Activated T-cell treated with anti-CD3 and anti-CD28 coated beads for 48 hours (primary cell): Measurements from ENCODE around the gene GTF2H2.
"Not testable (repeated sequence)": the region's sequence is repeated elsewhere in the genome, so short reads cannot be mapped to it uniquely, and the experiment has no call there.

ENCODE experiments used
- DNase-seq: peaks from one replicate; pipeline ENCODE4 v3.0.0-alpha.2; 2020; ENCODE audit warnings: low read depth

GTF2H2 gene

DNA sequence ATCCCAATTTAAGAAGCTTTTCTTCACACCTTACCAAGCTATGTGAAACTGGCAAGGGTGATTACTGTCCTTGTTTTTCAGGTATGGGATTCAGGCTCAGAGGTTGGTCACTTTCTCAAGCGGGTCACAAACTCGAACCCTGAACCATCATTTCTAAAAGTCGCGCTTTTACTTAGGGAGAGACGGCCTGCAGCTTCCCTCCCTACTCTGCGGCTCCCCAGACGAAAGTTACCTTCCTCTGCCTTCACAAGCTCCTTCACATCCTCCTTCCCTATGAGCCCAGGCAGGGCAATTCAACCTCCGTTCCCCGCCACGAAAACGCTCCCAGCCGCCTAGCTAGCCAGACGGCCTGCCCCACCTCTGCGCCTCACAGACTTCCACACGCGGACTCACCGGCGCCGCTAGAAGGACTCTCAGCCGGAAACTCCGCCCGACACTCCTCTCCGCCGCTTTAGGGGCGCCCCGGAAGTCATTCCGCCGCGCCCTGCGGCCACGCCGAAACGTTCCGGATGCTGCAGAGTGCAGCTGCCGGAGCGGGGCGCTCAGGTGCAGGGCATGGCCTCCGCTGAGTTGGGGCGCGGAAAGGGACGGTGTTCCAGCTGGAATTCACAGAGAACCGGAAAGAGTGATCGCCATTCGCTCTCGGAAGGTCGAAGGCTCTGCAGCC is at the start of gene GTF2H2:
Gene GTF2H2, minus strand, starts transcription at position 415 of the 667 bp plus-strand sequence. CDS start 4,913 bp downstream, outside the sequence.
- DNase-seq = not testable (repeated sequence)

DNA sequence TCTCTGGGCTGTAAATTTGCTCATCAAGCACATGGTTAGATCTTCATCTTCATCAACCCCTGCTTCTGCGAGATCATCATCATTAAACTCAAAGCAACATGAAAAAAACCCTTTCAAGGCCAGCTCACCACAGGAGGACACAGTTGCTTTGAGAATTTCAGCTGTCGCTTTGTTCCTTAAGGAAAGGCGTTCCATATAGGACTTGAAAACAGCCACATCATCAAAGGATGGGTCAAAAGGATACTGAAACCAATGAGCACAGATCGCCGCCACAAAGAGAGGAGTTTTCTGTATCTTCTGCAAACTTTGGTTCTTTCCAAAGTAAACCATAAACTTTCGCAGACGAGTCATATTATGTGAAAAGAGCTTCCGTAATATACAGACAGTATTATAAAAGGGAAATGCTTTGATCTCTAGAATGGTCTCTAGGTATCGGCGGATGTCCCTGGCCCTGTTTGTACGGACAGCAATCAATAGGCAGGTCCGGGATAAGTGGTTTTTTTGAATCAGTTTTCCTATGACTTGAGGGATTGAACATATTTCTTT is 42.3 kb upstream of the GTF2H2 start:
- DNase-seq = not testable (repeated sequence)

DNA sequence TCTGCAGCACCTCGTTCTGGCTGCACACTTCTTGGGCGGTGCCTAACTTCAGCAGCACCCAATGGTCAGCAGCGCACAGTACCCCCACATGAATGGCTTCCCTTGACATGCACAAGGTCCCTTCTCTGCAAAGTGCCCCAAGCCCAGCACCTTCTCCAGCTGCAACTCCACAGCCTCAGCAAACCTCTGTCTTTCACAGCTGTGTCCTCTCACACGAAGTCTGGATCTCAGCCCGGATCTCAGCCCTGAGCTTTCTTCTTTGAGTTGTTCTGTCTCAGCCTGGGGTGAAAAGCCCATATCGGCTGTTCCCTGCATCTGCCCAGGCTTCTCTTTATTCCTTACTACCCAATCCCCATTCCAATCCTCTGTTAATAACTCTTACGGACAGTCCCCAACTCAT is 32.5 kb upstream of the GTF2H2 start:
- not testable (repeated sequence) for DNase-seq

DNA sequence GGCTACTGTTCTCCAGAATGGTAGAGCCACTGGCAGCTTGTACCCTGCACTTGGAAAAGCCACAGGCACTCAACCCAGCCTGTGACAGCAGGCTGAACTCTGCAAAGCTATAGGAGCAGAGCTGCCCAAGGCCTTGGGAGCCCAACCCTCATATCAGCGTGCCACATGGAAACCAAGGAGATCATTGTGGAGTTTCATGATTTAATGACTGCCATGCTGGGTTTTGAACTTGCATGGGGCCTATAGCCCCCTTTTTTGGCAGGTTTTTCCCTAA is 30.4 kb upstream of the GTF2H2 start:
- not testable (repeated sequence) for DNase-seq

DNA sequence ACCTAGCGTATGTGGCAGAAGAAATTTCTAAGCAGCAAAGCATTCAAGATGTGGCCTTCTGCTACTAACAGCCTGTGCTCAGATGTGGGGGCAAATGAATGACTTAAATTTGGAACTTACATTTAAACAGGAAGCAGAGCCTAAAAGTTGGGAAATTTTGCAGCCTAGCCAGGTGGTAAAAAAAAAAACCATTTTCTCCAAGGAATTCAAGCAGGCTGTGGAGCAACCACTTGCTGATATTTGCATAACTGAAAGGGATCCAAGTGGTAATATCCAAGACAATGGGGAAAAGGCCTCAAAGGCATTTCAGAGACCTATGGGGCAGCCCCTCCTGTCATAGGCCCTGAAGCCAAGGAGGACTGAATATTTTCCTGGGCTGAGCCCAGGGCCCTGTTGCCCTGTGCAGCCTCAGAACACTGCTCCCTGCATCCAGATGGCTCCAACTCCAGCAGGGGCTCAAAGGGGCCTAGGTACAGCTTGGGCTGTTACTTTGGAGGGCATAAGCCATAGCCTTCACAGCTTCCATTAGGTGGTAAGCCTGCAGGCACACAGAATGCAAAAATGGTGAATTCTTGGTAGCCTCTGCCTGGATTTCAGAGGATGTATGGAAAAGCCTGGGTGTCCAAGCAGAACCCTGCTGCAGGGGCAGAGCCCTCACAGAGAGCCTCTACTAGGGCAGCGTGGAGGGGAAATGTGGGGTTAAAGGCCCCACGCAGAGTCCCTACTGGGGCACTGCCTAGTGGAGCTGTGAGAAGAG is 29.9 kb upstream of the GTF2H2 start:
- DNase-seq = not testable (repeated sequence)

DNA sequence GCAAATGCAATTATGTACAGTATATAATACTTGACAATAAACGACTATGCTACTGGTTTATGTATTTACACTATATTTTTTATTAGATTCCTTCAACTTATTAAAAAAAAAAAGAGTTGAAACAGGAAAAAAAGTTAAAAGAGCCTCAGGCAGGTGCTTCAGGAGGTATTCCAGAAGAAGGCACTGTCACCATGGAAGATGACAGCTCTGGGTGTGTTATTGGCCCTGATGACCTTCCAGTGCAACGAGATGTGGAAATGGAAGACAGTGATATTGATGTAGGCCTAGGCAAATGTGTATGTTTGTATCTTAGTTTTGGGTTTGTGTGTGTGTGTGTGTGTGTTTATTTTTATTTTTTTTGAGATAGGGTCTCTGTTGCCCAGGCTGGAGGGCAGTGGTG is 22.3 kb upstream of the GTF2H2 start:
- DNase-seq = not testable (repeated sequence)

DNA sequence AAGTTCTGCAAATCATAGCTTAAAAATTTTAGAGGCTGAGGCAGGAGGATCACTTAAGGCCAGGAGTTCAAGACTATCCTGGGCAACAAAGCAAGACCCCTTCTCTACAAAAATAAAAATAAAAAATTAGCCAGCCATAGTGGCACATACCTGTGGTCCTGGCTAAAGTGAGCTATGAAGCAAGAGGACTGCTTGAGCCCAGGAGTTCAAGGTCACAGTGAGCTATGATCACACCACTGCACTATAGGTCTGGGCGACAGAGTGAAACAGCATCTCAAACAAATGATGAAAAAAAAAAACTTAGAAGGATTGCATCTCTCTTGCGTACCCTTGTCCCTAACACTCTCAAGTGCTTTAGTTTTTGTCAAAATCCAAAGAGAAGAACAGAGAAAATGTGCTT is 21.3 kb upstream of the GTF2H2 start:
- not testable (repeated sequence) for DNase-seq

DNA sequence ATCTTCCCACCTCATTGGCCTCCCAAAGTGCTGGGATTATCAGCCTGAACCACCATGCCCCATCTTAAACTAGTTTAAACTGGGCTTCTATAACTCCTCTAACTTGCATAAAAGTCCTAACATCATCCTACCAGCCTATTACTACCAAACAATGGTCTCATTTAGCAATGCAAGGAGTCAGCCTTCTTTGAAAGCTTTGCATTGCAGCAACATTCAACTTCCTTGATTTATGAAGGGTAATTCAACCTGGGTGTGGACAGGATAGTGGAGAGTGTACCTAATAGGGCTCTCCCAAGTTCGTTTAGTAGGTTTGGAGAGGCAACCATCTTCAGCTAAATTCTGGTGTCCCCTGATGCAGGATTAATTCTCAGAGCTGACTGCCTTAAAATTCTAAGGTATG is 18.7 kb upstream of the GTF2H2 start:
- not testable (repeated sequence) for DNase-seq

DNA sequence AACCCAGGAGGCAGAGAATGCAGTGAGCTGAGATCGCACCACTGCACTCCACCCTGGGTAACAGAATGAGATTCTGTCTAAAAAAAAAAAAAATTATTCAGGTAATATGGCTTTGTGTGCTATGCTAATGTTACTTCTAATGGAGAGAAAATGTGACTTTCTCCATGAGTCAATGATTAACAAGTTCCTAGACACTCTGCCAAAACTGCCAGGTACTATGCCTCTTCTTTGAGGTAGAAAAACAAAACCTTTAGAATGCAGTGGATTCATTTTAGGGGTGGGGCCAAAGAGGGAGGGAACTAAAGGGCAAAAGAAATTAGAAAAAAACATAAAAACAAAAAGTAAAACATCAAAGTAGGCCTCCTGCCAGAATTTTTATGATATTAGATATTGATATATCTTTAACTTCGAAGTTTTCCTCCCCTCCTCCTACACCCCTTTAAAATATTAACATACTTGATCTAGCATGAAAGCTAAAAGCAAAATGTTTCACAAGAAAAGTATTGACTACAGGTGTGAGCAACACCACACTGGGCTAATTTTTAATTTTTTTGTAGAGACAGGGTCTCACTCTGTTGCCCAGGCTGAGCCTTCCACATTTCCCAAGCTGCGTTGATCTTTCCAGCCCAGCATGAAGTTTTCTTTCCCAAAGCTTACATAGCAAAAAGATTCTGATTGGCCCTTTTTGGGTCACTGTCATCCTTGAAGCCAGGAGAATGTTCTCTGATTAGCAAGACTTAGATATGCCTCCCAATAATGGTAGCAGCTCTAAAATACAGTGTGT is 17.0 kb upstream of the GTF2H2 start:
- not testable (repeated sequence) for DNase-seq

DNA sequence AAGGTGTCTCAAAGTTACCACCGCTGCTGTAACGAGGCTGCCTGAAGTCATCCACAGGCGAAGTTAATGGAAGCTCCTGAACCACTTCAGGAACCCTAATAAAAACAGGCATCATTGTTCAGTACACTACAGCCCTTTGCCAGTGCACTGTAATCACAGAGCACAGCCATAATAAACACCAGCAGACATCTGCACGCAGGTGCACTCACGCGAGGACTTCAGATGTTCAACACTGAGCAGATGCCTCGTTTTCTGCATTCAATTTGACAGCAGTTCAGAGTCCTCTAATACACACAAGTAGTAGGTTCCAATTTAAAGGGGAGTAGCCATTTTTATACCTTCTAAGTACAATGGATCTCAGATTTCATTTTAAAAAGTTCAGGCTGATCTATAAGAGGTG is 15.4 kb upstream of the GTF2H2 start:
- DNase-seq = not testable (repeated sequence)

DNA sequence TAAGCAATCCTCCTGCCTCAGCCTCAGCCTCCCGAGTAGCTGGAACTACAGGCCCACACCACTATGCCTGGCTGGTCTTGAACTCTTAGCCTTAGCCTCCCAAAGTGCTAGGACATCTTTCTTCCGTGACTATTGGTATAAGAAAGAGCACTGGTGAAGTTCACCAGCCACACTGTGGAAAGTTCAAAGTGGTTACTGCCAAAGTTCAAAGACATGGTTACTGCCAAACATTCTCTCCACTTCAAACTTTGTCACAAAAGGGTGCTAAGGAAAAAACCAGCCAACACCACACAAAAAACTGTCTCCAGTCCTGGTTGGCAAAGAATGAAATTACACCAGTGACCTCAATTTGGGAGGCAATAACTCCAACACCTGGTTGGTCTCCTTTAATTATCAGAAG is 14.9 kb upstream of the GTF2H2 start:
- not testable (repeated sequence) for DNase-seq

DNA sequence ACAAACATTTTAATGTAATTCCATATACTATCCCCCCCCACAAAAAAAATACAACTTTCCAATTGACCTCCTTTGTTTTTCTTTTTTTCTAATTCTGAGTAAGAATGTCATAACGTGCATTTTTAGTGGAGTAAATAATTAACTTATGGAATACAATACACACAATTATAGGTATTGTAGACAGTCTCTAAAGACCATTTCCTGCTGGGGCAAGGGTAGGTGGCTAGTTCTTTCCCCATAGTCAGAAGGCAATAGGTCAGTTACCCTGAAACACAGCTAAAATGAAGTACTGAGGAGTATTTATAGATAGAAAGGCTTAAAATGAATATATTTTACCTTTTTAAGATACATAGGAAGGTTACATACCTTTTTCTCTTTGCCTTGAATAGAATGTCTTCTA is 6.2 kb downstream of the GTF2H2 start:
- not testable (repeated sequence) for DNase-seq

DNA sequence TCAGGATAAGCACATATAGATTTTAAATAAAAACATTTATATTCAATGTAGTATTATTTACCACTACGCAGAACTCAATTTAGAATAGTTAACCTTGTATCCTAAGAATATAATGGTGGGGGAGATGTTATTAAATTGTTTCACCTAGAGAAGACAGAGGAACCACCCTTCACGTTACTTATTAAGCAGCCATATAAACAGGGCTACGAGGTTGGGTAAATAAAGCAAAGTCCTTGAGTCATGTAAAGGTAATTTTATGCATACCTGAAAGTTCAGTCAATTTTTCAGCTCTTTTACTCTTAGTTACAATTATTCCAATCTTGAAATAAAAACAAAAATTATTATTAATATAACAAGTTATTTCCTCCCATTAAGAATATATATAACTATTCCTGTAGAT is 8.1 kb downstream of the GTF2H2 start:
- not testable (repeated sequence) for DNase-seq

DNA sequence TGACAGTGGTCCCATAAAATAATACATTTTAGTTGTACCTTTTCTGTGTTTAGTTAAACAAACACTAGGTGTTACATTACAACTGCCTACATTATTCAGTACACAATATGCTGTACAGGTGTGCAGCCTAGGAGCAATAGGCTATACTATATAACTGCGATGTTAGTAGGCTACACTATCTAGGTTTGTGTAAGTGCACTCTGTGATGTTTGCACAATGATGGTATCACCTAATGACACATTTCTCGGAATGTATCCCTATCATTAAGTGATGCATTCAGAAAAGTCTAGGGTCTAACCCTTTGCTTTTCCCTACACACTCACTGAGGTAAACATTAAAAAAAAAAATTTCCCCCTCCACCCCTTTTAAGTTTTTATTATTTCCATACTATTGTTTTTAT is 22.7 kb downstream of the GTF2H2 start:
- DNase-seq = not testable (repeated sequence)

DNA sequence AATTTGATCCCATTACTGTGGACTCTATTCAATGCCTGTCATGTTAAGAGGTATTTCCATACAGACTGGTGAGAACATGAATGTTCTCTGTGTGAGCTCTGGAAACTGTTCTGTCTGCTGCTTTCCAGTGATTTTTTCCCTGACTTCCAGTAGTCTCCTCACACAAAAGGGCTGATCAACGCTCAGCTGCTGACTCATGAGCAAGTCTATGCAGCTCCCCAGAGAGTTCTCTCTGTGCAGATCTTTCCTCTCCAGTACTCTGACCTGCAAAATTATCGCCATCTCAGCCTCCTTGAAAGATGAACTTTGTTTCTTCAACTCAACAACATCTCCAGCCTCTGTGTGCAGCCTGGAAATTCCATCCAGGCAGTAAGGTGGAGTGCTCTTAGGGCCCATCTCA is 23.3 kb downstream of the GTF2H2 start:
- not testable (repeated sequence) for DNase-seq

DNA sequence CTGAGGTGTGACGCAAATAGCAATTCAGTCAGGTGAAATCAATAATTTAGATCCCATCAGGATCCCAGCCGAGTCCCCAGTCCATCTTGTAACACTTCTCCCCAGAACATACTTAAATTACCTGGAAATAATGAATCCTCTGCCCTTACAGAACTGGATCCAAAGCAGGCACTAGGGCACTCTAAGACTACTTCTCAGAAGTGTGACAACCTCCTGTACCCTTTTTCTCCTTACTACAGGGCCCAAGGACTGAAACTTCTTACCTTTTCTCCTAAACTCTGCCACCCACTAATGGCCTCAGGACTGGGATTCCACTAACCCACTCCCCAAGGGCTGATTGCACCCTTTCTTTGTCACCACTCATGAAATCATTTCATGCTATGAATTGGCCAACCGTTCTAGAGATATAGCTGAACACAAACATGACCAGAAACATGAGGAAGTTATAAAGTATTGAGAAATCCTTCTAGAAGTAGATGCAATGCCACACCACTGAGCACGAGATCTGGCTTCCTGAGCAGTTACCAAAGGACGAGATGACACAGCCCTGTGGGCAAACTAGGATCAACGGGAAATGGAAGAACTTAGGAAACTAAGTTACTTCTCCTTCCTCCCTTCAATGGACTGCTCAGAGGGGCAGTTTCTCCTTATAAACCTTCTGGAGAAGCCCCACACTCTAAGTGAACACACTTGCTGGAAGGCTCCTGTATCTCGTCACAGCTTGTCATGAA is 36.3 kb downstream of the GTF2H2 start:
- not testable (repeated sequence) for DNase-seq

DNA sequence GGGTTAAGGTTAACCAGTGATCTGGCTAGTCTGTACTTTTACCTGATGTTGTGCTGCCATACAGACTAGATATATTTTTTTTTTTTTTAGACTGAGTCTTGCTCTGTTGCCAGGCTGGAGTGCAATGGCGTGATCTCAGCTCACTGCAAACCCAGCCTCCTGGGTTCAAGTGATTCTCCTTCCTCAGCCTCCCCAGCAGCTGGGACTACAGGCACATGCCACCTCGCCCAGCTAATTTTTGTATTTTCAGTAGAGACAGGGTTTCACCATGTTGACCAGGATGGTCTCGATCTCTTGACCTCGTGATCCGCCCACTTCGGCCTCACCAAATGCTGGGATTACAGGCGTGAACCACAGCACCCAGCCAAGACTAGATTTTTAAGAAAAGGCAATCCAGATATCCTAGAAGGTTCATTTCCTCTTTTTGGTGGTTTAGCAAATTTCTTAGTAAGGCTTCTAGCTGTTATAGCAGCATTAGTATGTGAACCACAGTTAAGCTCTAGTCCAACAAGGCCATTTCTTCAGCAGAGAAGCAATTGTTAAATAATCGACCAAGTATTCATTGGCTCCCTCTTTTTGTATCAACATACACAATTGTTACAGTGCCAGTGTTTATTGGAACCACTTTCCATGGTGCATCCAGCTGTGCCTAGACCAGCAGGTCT is 42.1 kb downstream of the GTF2H2 start, which contains the start of gene NAIP:
Gene NAIP, minus strand, starts transcription at position 51 of the 665 bp plus-strand sequence. CDS start 12,424 bp downstream, outside the sequence.
- DNase-seq = not testable (repeated sequence)

DNA sequence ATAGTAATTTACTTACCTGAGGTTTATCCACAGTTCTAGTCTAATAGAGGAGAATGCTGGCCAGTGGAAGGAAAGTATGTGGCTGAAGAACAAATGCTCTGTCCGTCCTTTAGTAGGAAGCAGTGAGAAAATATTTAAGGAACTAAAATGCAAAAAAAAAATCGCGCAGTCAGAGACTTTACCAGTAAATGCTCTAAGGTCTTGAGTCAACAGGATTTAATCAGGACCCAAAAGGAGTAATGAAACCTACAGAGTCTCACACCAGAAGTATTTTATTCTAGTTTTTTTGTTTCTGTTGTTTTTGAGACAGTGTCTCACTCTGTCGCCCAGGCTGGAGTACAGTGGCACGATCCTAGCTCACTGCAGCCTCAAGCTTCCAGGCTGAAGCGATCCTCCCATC is 46.8 kb downstream of the GTF2H2 start:
- DNase-seq = not testable (repeated sequence)

DNA sequence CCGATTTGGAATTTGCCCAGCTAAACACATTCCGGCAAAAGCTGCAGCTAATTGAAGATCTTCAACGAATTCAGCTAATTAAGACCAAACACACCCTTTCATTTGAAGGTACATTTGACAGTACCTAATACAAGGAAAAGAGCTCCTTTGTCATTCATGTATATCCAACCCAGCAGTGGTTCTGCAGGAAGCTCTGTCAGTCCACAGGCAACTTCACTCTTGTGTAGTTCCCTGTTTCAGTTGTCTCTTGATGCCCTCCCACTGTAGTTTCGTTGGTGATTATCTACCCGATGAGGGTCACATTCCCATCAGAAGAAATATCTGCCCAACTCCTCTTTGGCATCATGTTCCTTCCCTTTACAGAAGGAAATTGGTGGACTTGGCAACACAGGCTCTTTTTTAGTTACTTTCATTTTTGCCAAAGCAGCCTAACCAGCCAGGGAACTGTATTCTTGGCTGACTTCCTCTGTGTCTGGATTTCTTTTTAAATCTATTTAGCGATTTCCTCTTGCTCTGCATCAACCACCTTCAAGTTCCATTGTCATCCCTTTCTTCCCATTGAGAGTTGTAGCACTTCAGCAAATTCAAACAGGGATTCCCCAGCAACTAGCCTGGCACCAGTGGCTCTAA is 49.0 kb downstream of the GTF2H2 start:
- DNase-seq = not testable (repeated sequence)

DNA sequence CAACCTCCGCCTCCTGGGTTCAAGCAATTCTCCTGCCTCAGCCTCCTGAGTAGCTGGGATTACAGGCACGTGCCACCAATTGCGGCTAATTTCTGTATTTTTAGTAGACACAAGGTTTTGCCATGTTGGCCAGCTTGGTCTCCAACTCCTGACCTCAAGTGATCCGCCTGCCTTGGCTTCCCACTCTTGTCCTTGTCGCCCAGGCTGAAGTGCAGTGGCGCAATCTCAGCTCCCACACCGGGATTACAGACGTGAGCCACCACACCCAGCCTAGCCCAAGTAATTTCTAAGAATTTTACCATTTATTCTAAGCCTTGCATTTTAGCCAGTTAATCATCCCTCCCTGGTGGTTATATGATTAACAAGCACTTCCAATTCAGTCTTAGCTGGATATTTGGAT is 53.3 kb downstream of the GTF2H2 start:
- DNase-seq = no peak

DNA sequence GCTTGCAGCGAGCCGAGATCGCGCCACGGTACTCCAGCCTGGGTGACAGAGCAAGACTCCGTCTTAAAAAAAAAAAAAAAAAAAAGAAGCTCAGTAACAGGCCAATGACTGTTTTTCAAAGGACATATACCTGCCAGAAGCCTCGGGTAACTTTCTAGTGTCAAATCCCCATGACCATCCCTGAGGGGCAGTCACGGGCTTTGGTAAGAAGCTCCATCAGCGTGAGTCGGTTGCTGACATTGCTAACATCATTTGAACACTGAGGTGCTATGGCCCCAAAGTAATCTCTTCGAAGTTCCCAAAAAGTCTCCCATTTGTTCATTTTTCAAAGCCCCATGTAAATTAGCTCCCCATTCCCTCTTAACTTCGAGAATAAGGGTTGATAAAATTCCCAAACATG is 53.9 kb downstream of the GTF2H2 start:
- DNase-seq = no peak
